ENCODE measurements around the gene CDKL5. TPM values are rescaled to one million over a fixed set of nuclear protein-coding genes. Genes with fewer than 3 reads are reported as not detected.

Gene CDKL5
- total RNA-seq, 5 donors from 2014 or later (not counting 1 experiment from before 2014, with no cell fraction given), result 3.3 to 5.2 (median 4.1) TPM

DNA sequence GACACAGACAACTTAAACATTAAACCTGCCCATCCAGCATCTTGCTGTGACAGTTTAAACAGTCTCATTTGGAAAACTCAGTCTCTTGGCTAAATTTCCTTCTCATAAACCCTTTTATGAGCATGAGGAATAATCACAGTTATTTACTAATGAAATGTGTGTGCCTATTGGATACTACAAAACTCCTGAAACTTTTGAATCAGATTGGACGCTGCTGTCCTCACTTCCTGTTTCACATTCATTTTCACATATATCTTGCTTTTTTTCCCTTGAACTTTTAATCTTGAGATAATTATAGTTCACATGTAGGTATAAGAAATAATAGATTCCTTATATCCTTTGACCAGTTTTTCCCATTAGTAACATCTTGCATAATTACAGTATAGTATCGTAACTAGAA lies 111.7 kb downstream of the CDKL5 start:
- no peaks in the 10 kb centered on the region for H3K9me3 ChIP-seq
- no peaks in the 10 kb centered on the region for H3K36me3 ChIP-seq (ENCODE audit: control insufficient read depth in 2 of 2, extremely low read depth in 1 of 2, insufficient read depth in 1 of 2, low read length in 1 of 2)
- Mint-ChIP-seq H3K9me3 (no peaks in the 10 kb centered on the region), H3K27ac (no peak overlapping the region), H3K36me3 (peaks cover 10% of the 10 kb centered on the region), H3K27me3 (no peaks in the 10 kb centered on the region), H3K4me3 (no peak overlapping the region), H3K4me1 (peaks cover 9 to 15% (median 13%) of the 10 kb centered on the region in 3 donors)
- WGBS (ENCODE audit: insufficient coverage), result no CpG with 5 or more reads among the region's 2 CpGs
- CTCF ChIA-PET, result no interaction called here
- no peaks in the 10 kb centered on the region for H3K27me3 ChIP-seq (replicated peaks in 1 of 2; ENCODE audit: control insufficient read depth in 2 of 2, extremely low read depth in 1 of 2, insufficient read depth in 2 of 2, low read length in 1 of 2)
- no peak overlapping the region for H3K27ac ChIP-seq (ENCODE audit: low read length)
- POLR2A ChIA-PET, result no interaction called here
- DNase-seq (no peak), ATAC-seq (replicated peaks in 1 of 4) (no peak)
- H3K4me1 ChIP-seq (ENCODE audit: control insufficient read depth in 1 of 2, extremely low read depth in 1 of 2, insufficient read depth in 2 of 2, low read length in 2 of 2), result no peaks in the 10 kb centered on the region
- no peak overlapping the region for H3K4me3 ChIP-seq (ENCODE audit: control insufficient read depth in 1 of 2, extremely low read depth in 1 of 2, low read length in 1 of 2)

DNA sequence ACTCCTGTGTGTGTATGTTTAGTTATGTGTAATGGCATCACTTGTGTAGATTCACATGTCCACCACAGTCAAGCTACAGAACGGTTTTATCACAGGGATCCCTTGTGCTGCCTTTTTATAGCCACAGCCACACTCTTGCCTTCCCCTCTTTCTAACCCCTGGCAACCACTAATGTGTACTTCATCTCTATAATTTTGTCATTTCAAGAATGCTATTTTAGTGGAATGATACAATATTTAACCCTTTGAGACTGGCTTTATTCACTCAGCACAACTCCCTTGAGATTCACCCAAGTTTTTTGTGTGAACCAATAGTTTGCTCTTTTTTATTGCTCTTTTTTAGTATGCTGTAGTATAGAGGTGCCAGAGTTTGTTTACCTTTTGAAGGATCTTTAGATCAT lies 112.1 kb downstream of the CDKL5 start:
- no peaks in the 10 kb centered on the region for H3K9me3 ChIP-seq
- Mint-ChIP-seq H3K27ac (no peak overlapping the region), H3K4me3 (no peak overlapping the region), H3K4me1 (peaks cover 9 to 15% (median 13%) of the 10 kb centered on the region in 3 donors), H3K36me3 (peaks cover 10% of the 10 kb centered on the region), H3K9me3 (no peaks in the 10 kb centered on the region), H3K27me3 (no peaks in the 10 kb centered on the region)
- no peak overlapping the region for H3K27ac ChIP-seq (ENCODE audit: low read length)
- no peaks in the 10 kb centered on the region for H3K4me1 ChIP-seq (ENCODE audit: control insufficient read depth in 1 of 2, extremely low read depth in 1 of 2, insufficient read depth in 2 of 2, low read length in 2 of 2)
- no peaks in the 10 kb centered on the region for H3K27me3 ChIP-seq (replicated peaks in 1 of 2; ENCODE audit: control insufficient read depth in 2 of 2, extremely low read depth in 1 of 2, insufficient read depth in 2 of 2, low read length in 1 of 2)
- no peak for ATAC-seq (replicated peaks in 1 of 4)
- H3K4me3 ChIP-seq (ENCODE audit: control insufficient read depth in 1 of 2, extremely low read depth in 1 of 2, low read length in 1 of 2), result no peak overlapping the region
- DNase-seq, result no peak
- POLR2A ChIA-PET, result no interaction called here
- no CpG with 5 or more reads among the region's 1 CpG for WGBS (ENCODE audit: insufficient coverage)
- CTCF ChIA-PET, result interaction anchor here in 1 of 2 donors (0.5 kb wide), 1 partner anchor 15 kb away, joined by 3 read pairs; no protein-coding TSS in a partner anchor
- H3K36me3 ChIP-seq (ENCODE audit: control insufficient read depth in 2 of 2, extremely low read depth in 1 of 2, insufficient read depth in 1 of 2, low read length in 1 of 2), result no peaks in the 10 kb centered on the region

DNA sequence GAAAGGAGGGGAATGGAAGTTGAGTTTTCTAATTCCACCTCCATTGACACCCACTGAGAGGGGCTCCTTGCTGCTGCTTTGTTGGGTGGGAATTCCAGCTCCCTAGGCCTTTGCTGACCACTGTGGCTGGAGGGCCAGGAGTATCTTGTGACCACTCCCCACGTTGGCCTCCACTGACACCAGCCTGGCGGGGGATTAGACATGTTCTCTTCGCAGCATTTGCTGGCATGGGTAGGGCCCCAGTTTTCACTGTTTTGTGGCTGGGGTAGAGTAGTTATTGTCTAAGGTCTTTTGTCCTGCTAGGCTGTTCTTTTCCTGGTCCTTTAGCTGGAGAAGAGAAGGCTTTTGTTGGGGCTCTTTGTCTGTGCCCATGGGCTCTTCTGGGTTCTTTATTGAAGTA lies 116.7 kb downstream of the CDKL5 start:
- no peak overlapping the region for H3K4me3 ChIP-seq (ENCODE audit: control insufficient read depth in 1 of 2, extremely low read depth in 1 of 2, low read length in 1 of 2)
- H3K27ac ChIP-seq (ENCODE audit: low read length), result no peak overlapping the region
- H3K27ac Mint-ChIP-seq, result no peak overlapping the region
- no peak overlapping the region for H3K4me3 Mint-ChIP-seq
- no peaks in the 10 kb centered on the region for H3K4me1 ChIP-seq (ENCODE audit: control insufficient read depth in 1 of 2, extremely low read depth in 1 of 2, insufficient read depth in 2 of 2, low read length in 2 of 2)
- H3K4me1 Mint-ChIP-seq, result peaks cover 0 to 7% (median 3%) of the 10 kb centered on the region in 3 donors
- CTCF ChIA-PET, result no interaction called here
- ATAC-seq (replicated peaks in 1 of 4), result no peak
- no peaks in the 10 kb centered on the region for H3K9me3 ChIP-seq
- H3K36me3 ChIP-seq (ENCODE audit: control insufficient read depth in 2 of 2, extremely low read depth in 1 of 2, insufficient read depth in 1 of 2, low read length in 1 of 2), result no peaks in the 10 kb centered on the region
- WGBS (ENCODE audit: insufficient coverage), result no CpG with 5 or more reads among the region's 3 CpGs
- DNase-seq, result no peak
- POLR2A ChIA-PET, result no interaction called here
- no peaks in the 10 kb centered on the region for H3K27me3 ChIP-seq (replicated peaks in 1 of 2; ENCODE audit: control insufficient read depth in 2 of 2, extremely low read depth in 1 of 2, insufficient read depth in 2 of 2, low read length in 1 of 2)
- H3K36me3 Mint-ChIP-seq, result peaks cover 13% of the 10 kb centered on the region
- peaks cover 0 to 4% of the 10 kb centered on the region in 2 donors for H3K27me3 Mint-ChIP-seq
- no peaks in the 10 kb centered on the region for H3K9me3 Mint-ChIP-seq

DNA sequence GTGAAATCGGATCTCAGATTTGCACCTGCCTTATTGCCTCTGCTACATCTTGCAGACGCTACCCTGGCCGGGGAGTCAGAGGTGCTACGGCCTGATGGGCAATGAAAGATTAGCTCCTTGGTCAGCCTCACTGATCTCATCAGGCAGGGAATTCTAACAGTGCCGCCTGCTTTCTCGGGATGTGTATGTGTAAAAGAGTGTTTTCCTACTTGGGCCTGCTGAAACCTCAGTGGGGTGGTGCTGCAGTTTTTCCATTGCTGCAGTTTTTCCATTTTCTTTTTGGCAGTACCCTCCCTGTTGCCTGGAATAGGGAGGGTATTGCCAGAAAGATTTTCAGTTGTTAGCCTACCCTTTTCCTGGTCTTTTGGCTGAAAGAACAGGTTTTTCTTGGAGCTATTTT lies 117.5 kb downstream of the CDKL5 start:
- WGBS (ENCODE audit: insufficient coverage), result 90% methylated on average over 2 of the region's 6 CpGs
- POLR2A ChIA-PET, result no interaction called here
- ATAC-seq (replicated peaks in 1 of 4) (no peak), DNase-seq (no peak)
- no peaks in the 10 kb centered on the region for H3K27me3 ChIP-seq (replicated peaks in 1 of 2; ENCODE audit: control insufficient read depth in 2 of 2, extremely low read depth in 1 of 2, insufficient read depth in 2 of 2, low read length in 1 of 2)
- H3K36me3 Mint-ChIP-seq, result peaks cover 8% of the 10 kb centered on the region
- H3K4me1 Mint-ChIP-seq, result no peaks in the 10 kb centered on the region
- H3K4me3 Mint-ChIP-seq, result no peak overlapping the region
- no peaks in the 10 kb centered on the region for H3K4me1 ChIP-seq (ENCODE audit: control insufficient read depth in 1 of 2, extremely low read depth in 1 of 2, insufficient read depth in 2 of 2, low read length in 2 of 2)
- H3K9me3 ChIP-seq, result no peaks in the 10 kb centered on the region
- peaks cover 0 to 4% of the 10 kb centered on the region in 2 donors for H3K27me3 Mint-ChIP-seq
- H3K4me3 ChIP-seq (ENCODE audit: control insufficient read depth in 1 of 2, extremely low read depth in 1 of 2, low read length in 1 of 2), result no peak overlapping the region
- H3K9me3 Mint-ChIP-seq, result no peaks in the 10 kb centered on the region
- CTCF ChIA-PET, result no interaction called here
- H3K36me3 ChIP-seq (ENCODE audit: control insufficient read depth in 2 of 2, extremely low read depth in 1 of 2, insufficient read depth in 1 of 2, low read length in 1 of 2), result no peaks in the 10 kb centered on the region
- H3K27ac ChIP-seq (ENCODE audit: low read length), result no peak overlapping the region
- no peak overlapping the region for H3K27ac Mint-ChIP-seq

DNA sequence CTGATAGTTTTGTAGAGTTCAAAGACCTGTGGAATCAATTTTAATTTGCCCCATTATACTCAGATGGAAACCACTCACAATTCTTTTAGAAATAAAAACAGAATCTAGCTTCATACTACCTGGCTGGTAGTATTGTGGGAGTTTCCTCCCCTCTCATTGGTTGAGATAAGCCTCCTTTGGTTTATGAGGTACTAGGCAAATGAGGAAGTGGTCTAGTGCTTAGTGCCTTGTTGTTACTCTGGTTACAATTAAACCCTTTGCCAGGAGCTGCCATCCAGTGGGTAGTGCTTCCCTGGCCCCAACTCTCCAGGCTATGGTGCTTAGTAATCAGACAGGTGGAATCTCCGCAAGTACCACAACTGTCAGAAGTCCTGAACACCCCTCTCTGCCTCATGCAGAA lies 118.3 kb downstream of the CDKL5 start:
- no peaks in the 10 kb centered on the region for H3K9me3 ChIP-seq
- H3K4me1 ChIP-seq (ENCODE audit: control insufficient read depth in 1 of 2, extremely low read depth in 1 of 2, insufficient read depth in 2 of 2, low read length in 2 of 2), result no peaks in the 10 kb centered on the region
- peaks cover 8% of the 10 kb centered on the region for H3K36me3 Mint-ChIP-seq
- ChIA-PET CTCF (no interaction called here), POLR2A (no interaction called here)
- no peak overlapping the region for H3K4me3 ChIP-seq (ENCODE audit: control insufficient read depth in 1 of 2, extremely low read depth in 1 of 2, low read length in 1 of 2)
- H3K4me1 Mint-ChIP-seq, result no peaks in the 10 kb centered on the region
- DNase-seq (no peak), ATAC-seq (replicated peaks in 1 of 4) (no peak)
- H3K27ac ChIP-seq (ENCODE audit: low read length), result no peak overlapping the region
- no peaks in the 10 kb centered on the region for H3K9me3 Mint-ChIP-seq
- H3K36me3 ChIP-seq (ENCODE audit: control insufficient read depth in 2 of 2, extremely low read depth in 1 of 2, insufficient read depth in 1 of 2, low read length in 1 of 2), result no peaks in the 10 kb centered on the region
- H3K4me3 Mint-ChIP-seq, result no peak overlapping the region
- H3K27me3 Mint-ChIP-seq, result peaks cover 0 to 4% of the 10 kb centered on the region in 2 donors
- no peak overlapping the region for H3K27ac Mint-ChIP-seq
- WGBS (ENCODE audit: insufficient coverage), result no CpG with 5 or more reads among the region's 1 CpG
- no peaks in the 10 kb centered on the region for H3K27me3 ChIP-seq (replicated peaks in 1 of 2; ENCODE audit: control insufficient read depth in 2 of 2, extremely low read depth in 1 of 2, insufficient read depth in 2 of 2, low read length in 1 of 2)

DNA sequence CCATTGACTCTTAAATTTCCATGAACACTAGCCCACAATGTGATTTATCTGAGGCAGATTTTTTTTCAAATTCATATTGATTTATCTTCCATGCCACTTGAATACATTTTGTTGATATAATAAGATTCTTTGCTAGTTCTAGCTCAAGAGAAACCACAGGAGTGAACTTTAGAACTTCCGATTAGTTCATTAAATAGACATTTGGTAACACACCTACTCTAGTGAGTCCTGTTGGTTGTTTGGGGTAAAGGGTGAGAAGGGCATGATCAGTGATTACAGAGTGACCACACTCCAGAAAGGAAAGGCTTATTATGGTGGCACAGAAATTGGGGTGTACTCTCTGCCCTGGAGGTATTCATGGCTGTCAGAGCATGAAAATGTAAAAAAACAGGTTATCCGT lies 120.4 kb downstream of the CDKL5 start:
- no peak overlapping the region for H3K27ac ChIP-seq (ENCODE audit: low read length)
- H3K27ac Mint-ChIP-seq, result no peak overlapping the region
- no peaks in the 10 kb centered on the region for H3K27me3 ChIP-seq (replicated peaks in 1 of 2; ENCODE audit: control insufficient read depth in 2 of 2, extremely low read depth in 1 of 2, insufficient read depth in 2 of 2, low read length in 1 of 2)
- no peaks in the 10 kb centered on the region for H3K36me3 ChIP-seq (ENCODE audit: control insufficient read depth in 2 of 2, extremely low read depth in 1 of 2, insufficient read depth in 1 of 2, low read length in 1 of 2)
- ATAC-seq (replicated peaks in 1 of 4), result no peak
- no CpG with 5 or more reads among the region's 2 CpGs for WGBS (ENCODE audit: insufficient coverage)
- no peaks in the 10 kb centered on the region for H3K4me1 Mint-ChIP-seq
- H3K27me3 Mint-ChIP-seq, result peaks cover 0 to 4% of the 10 kb centered on the region in 2 donors
- H3K9me3 ChIP-seq, result no peaks in the 10 kb centered on the region
- no peaks in the 10 kb centered on the region for H3K9me3 Mint-ChIP-seq
- POLR2A ChIA-PET, result no interaction called here
- DNase-seq, result no peak
- no peak overlapping the region for H3K4me3 ChIP-seq (ENCODE audit: control insufficient read depth in 1 of 2, extremely low read depth in 1 of 2, low read length in 1 of 2)
- H3K36me3 Mint-ChIP-seq, result peaks cover 8% of the 10 kb centered on the region
- H3K4me1 ChIP-seq (ENCODE audit: control insufficient read depth in 1 of 2, extremely low read depth in 1 of 2, insufficient read depth in 2 of 2, low read length in 2 of 2), result no peaks in the 10 kb centered on the region
- CTCF ChIA-PET, result no interaction called here
- no peak overlapping the region for H3K4me3 Mint-ChIP-seq

DNA sequence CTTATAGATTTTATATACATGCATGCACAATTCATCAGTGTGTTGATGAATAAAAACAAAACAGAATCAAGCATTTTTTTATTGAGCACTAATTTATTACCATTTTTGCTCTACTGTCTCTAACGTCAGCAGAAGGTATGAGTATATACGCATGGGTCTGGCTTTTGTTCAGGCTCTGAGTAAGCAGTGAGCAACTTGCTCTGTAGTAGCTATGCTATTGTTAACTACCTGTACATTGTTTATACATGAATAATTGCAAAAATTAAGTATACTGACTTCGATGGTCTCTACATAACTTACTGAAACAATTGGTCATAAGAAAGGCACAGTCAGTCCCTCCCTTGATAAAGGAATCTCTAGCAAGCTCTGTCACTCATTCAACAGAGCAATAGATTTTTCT lies 123.6 kb downstream of the CDKL5 start:
- no peak overlapping the region for H3K4me3 ChIP-seq (ENCODE audit: control insufficient read depth in 1 of 2, extremely low read depth in 1 of 2, low read length in 1 of 2)

More for the DNA sequence above, 123.6 kb downstream of the CDKL5 start:
- no peak overlapping the region for H3K27ac Mint-ChIP-seq
- ATAC-seq (replicated peaks in 1 of 4) (no peak), DNase-seq (no peak)
- Histone ChIP-seq H3K9me3 (no peaks in the 10 kb centered on the region), H3K4me1 (ENCODE audit: control insufficient read depth in 1 of 2, extremely low read depth in 1 of 2, insufficient read depth in 2 of 2, low read length in 2 of 2) (no peaks in the 10 kb centered on the region), H3K27ac (ENCODE audit: low read length) (no peak overlapping the region), H3K27me3 (replicated peaks in 1 of 2; ENCODE audit: control insufficient read depth in 2 of 2, extremely low read depth in 1 of 2, insufficient read depth in 2 of 2, low read length in 1 of 2) (no peaks in the 10 kb centered on the region), H3K36me3 (ENCODE audit: control insufficient read depth in 2 of 2, extremely low read depth in 1 of 2, insufficient read depth in 1 of 2, low read length in 1 of 2) (no peaks in the 10 kb centered on the region)
- no CpG with 5 or more reads among the region's 3 CpGs for WGBS (ENCODE audit: insufficient coverage)
- ChIA-PET POLR2A (no interaction called here), CTCF (no interaction called here)
- no peaks in the 10 kb centered on the region for H3K4me1 Mint-ChIP-seq
- H3K9me3 Mint-ChIP-seq, result no peaks in the 10 kb centered on the region
- H3K36me3 Mint-ChIP-seq, result peaks cover 3% of the 10 kb centered on the region
- peaks cover 0 to 4% of the 10 kb centered on the region in 2 donors for H3K27me3 Mint-ChIP-seq
- H3K4me3 Mint-ChIP-seq, result no peak overlapping the region

Data from T-cell (primary cell).